ENCODE measurements around the gene TRAF3IP3. TPM values are rescaled to one million over a fixed set of nuclear protein-coding genes. Genes with fewer than 3 reads are reported as not detected.

The TRAF3IP3 gene
- total RNA-seq, 1 experiment from 2014 or later: 0.34 TPM

DNA sequence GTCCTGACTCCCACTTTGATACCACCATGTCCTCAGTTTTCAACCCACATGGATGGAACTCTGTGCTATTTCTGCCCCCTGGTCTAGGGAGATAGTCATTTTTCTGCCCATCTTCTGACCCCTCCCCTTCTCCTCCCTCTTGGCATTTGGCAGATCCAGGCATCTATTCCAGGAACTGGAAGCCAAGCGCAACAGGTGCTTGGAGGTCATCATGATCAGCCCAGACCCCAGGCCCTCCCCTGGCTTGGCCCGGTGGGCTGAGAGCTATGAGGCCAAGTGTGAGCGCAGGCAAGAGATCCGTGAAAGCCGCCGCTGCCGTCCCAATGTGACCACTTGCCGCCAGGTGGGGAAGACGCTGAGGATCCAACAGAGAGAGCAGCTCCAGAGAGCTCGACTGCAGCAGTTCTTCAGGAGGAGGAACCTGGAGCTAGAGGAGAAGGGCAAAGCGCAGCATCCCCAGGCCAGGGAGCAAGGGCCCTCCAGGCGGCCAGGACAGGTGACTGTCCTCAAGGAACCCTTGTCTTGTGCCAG is 4.0 kb downstream of the TRAF3IP3 start:
- BruUV-seq (replicated peaks): no TSS peak
- Histone ChIP-seq H3K79me2 (ENCODE audit: insufficient read depth, low read length) (no peaks in the 10 kb centered on the region), H3K36me3 (ENCODE audit: control insufficient read depth in 1 of 2, insufficient read depth in 2 of 2, low read length in 2 of 2) (no peaks in the 10 kb centered on the region), H3K9me3 (ENCODE audit: control insufficient read depth in 1 of 2, insufficient read depth in 1 of 2, low read depth in 1 of 2, low read length in 2 of 2) (no peaks in the 10 kb centered on the region), H3K27me3 (ENCODE audit: insufficient read depth, low read length) (no peaks in the 10 kb centered on the region), H2AFZ (ENCODE audit: low read depth, low read length, poor library complexity, severe bottlenecking) (no peak overlapping the region), H3K9me2 (ENCODE audit: insufficient read depth) (no peaks in the 10 kb centered on the region), H3K9ac (ENCODE audit: low read length) (no peak overlapping the region), H3K4me3 (replicated peaks in 1 of 2; ENCODE audit: low read depth in 1 of 2, low read length in 2 of 2) (no peak overlapping the region), H4K20me1 (ENCODE audit: insufficient read depth) (no peaks in the 10 kb centered on the region), H3K4me2 (ENCODE audit: low read length) (no peak overlapping the region), H3K27ac (ENCODE audit: low read depth, low read length) (no peak overlapping the region), H3K4me1 (ENCODE audit: control insufficient read depth in 1 of 2, insufficient read depth in 2 of 2, low read length in 2 of 2) (no peaks in the 10 kb centered on the region)
- intact Hi-C loops (cut with micrococcal nuclease): no loop called here
- DNase-seq (ENCODE audit: low read depth, low spot score): no peak
- ChIA-PET POLR2A (no interaction called here), CTCF (interaction anchor here (0.6 to 2.2 kb wide), 2 partner anchors 12 to 203 kb away, joined by 3 to 10 read pairs; no protein-coding TSS in a partner anchor), RAD21 (ENCODE audit: low non-redundant PET in 1 of 2, low total read pairs in 2 of 2, uncharacterized antibody in 2 of 2, unreplicated experiment in 2 of 2) (no interaction called here)
- TF ChIP-seq POLR2AphosphoS5 (IDR thresholded peaks at IDR 0.05; ENCODE audit: low read depth, low read length): no peak
- no peak for TF ChIP-seq TCF7L2 (IDR thresholded peaks at IDR 0.05; ENCODE audit: borderline replicate concordance, extremely low read depth, insufficient read depth, insufficient read length)
- no peak for TF ChIP-seq EGR1 (IDR thresholded peaks at IDR 0.05; ENCODE audit: low read depth)
- TF ChIP-seq REST (IDR thresholded peaks at IDR 0.05; ENCODE audit: low read depth): no peak
- TF ChIP-seq CBX3 (IDR thresholded peaks at IDR 0.05; ENCODE audit: low read depth): no peak
- no peak for TF ChIP-seq JUND (IDR thresholded peaks at IDR 0.05)
- no peak for TF ChIP-seq SP1 (IDR thresholded peaks at IDR 0.05; ENCODE audit: low read depth)
- no peak for TF ChIP-seq YY1 (IDR thresholded peaks at IDR 0.05; ENCODE audit: extremely low read depth, insufficient replicate concordance, low read depth, low read length)
- no peak for TF ChIP-seq MAX (IDR thresholded peaks at IDR 0.05)
- TF ChIP-seq, protein P1, sequence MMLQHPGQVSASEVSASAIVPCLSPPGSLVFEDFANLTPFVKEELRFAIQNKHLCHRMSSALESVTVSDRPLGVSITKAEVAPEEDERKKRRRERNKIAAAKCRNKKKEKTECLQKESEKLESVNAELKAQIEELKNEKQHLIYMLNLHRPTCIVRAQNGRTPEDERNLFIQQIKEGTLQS (IDR thresholded peaks at IDR 0.05): no peak
- TF ChIP-seq POLR2A (IDR thresholded peaks at IDR 0.05; ENCODE audit: borderline replicate concordance, extremely low read depth, insufficient read depth, insufficient read length): no peak
- ATAC-seq: no peak
